H1 (cell line): ENCODE data around the gene RNASE7.

Experiments used
- CEBPB ChIP-seq: IDR thresholded peaks from 2 replicates; pipeline ENCODE4 v1.6.1; 2012; ENCODE audit warnings: low read depth, low read length
- CHD7 ChIP-seq: fragments of 300-600 bp; sonication (generic); IDR thresholded peaks from 2 replicates; pipeline ENCODE4 v1.7.1; 2012; ENCODE audit warnings: low read length, moderate library complexity, mild to moderate bottlenecking, inconsistent platforms; ENCODE audit not compliant: insufficient replicate concordance
- CTCF ChIP-seq, 3 experiments: IDR thresholded peaks; 1 replicate in 2 of 3; 2 replicates in 1 of 3; pipeline versions ENCODE4 v1.5.1 to v1.6.1; 2011; ENCODE audit warnings: low read length in 3 of 3, mild to moderate bottlenecking in 3 of 3, inconsistent platforms in 2 of 3, low read depth in 1 of 3, moderate library complexity in 1 of 3; ENCODE audit not compliant: insufficient read depth in 1 of 3; ENCODE audit errors: control extremely low read depth in 1 of 3
- EZH2 ChIP-seq: fragments of 200-600 bp; sonication (generic); IDR thresholded peaks from 2 replicates; pipeline ENCODE4 v1.7.1; 2012; ENCODE audit warnings: low read depth, mild to moderate bottlenecking, moderate library complexity, low read length, inconsistent platforms; ENCODE audit not compliant: severe bottlenecking
- FOSL1 ChIP-seq: IDR thresholded peaks from 2 replicates; pipeline ENCODE4 v1.6.1; 2011; ENCODE audit warnings: mild to moderate bottlenecking, low read depth, low read length, moderate library complexity; ENCODE audit not compliant: insufficient read depth
- NANOG ChIP-seq: IDR thresholded peaks from 2 replicates; pipeline ENCODE4 v1.6.1; 2011; ENCODE audit warnings: low read length, low read depth, mild to moderate bottlenecking, inconsistent platforms; ENCODE audit not compliant: insufficient read depth, poor library complexity, severe bottlenecking
- POLR2A ChIP-seq, 2 experiments: IDR thresholded peaks; 1 replicate in 1 of 2; 2 replicates in 1 of 2; pipeline ENCODE4 v1.6.1; 2011; ENCODE audit warnings: low read depth in 2 of 2, low read length in 2 of 2, mild to moderate bottlenecking in 2 of 2; ENCODE audit errors: control extremely low read depth in 1 of 2
- RFX5 ChIP-seq: IDR thresholded peaks from 2 replicates; pipeline ENCODE4 v1.6.1; 2011; ENCODE audit warnings: low read depth, low read length, improper control_type of control experiment, borderline replicate concordance
- SP1 ChIP-seq: IDR thresholded peaks from 2 replicates; pipeline ENCODE4 v1.6.1; 2011; ENCODE audit warnings: low read depth, low read length
- TAF7 ChIP-seq: optimal IDR thresholded peaks from 2 replicates; pipeline ENCODE3; 2011; ENCODE audit warnings: low read depth, mild to moderate bottlenecking, inconsistent platforms, low read length, moderate library complexity, borderline replicate concordance

GRCh38 chr14:21083565-21084325 lies 41.6 kb downstream of the RNASE7 start:
- TF ChIP-seq CHD7 (no peak), SP1 (no peak), FOSL1 (no peak), RFX5 (no peak), CTCF (IDR thresholded peaks at IDR 0.05; ENCODE audit: control extremely low read depth in 1 of 3, insufficient read depth in 1 of 3, low read depth in 1 of 3, low read length in 3 of 3) (no peak), NANOG (no peak), EZH2 (no peak), CEBPB (no peak), POLR2A (IDR thresholded peaks at IDR 0.05; ENCODE audit: control extremely low read depth in 1 of 2, low read depth in 2 of 2, low read length in 2 of 2) (no peak), TAF7 (no peak)
